Measurements from ENCODE around the gene CRLF2.
"Not testable (repeated sequence)": the region's sequence is repeated elsewhere in the genome, so short reads cannot be mapped to it uniquely, and the experiment has no call there.

CRLF2 gene

GRCh38 chrX:1212532-1212931, at the start of gene CRLF2:
Gene CRLF2 (minus strand): TSS chrX:1212649. CDS start chrX:1212634, 15 bp downstream.
- DNase-seq, result no peak

GRCh38 chrX:1261771-1262170, 49.3 kb upstream of the CRLF2 start:
- DNase-seq, result not testable (repeated sequence)

- DNase-seq, result no peak
Measured at GRCh38 chrX:1261285-1261684, 48.8 kb upstream of the CRLF2 start.

- DNase-seq, result no peak
Measured at GRCh38 chrX:1252861-1253260, 40.4 kb upstream of the CRLF2 start.

GRCh38 chrX:1249101-1249887, 36.8 kb upstream of the CRLF2 start:
- DNase-seq, result no peak

GRCh38 chrX:1248331-1249061, 36.0 kb upstream of the CRLF2 start:
- peak; percentile 1 for DNase-seq

GRCh38 chrX:1246816-1247215, 34.4 kb upstream of the CRLF2 start:
- peak; percentile 1 for DNase-seq

- no peak for DNase-seq
Measured at GRCh38 chrX:1244164-1245076, 32.0 kb upstream of the CRLF2 start.

GRCh38 chrX:1242891-1243402, 30.5 kb upstream of the CRLF2 start:
- no peak for DNase-seq

- not testable (repeated sequence) for DNase-seq
Measured at GRCh38 chrX:1240551-1240950, 28.1 kb upstream of the CRLF2 start.

GRCh38 chrX:1239681-1240142, 27.3 kb upstream of the CRLF2 start:
- no peak for DNase-seq

GRCh38 chrX:1231850-1232465, 19.5 kb upstream of the CRLF2 start:
- no peak for DNase-seq

GRCh38 chrX:1228101-1228500, 15.7 kb upstream of the CRLF2 start:
- DNase-seq, result not testable (repeated sequence)

GRCh38 chrX:1226249-1226648, 13.8 kb upstream of the CRLF2 start:
- no peak for DNase-seq

- DNase-seq, result no peak
Measured at GRCh38 chrX:1224954-1225353, 12.5 kb upstream of the CRLF2 start.

- DNase-seq, result no peak
Measured at GRCh38 chrX:1223242-1223600, 10.8 kb upstream of the CRLF2 start.

- no peak for DNase-seq
Measured at GRCh38 chrX:1222531-1223241, 10.2 kb upstream of the CRLF2 start.

- no peak for DNase-seq
Measured at GRCh38 chrX:1221296-1221845, 8.9 kb upstream of the CRLF2 start.

GRCh38 chrX:1218286-1218685, 5.8 kb upstream of the CRLF2 start:
- DNase-seq, result no peak

GRCh38 chrX:1215123-1215823, 2.8 kb upstream of the CRLF2 start:
- no peak for DNase-seq

GRCh38 chrX:1213971-1214370, 1.5 kb upstream of the CRLF2 start:
- no peak for DNase-seq
